GM12875 (cell line): Measurements from ENCODE around the gene BNIP5.

Experiments
- H3K4me3 ChIP-seq: one replicate; pipeline ENCODE4 v1.5.1; 2011; ENCODE audit warnings: low read depth, low read length, control low read depth
- CTCF ChIP-seq: IDR thresholded peaks from 2 replicates; pipeline ENCODE4 v1.5.1; 2011; ENCODE audit warnings: low read depth, mild to moderate bottlenecking, control low read depth, inconsistent platforms, low read length, moderate library complexity, borderline replicate concordance; ENCODE audit not compliant: insufficient read depth

The BNIP5 gene

GRCh38 chr6:36273802-36274514 is 62.7 kb downstream of the BNIP5 start:
- no peak for TF ChIP-seq CTCF
- H3K4me3 ChIP-seq, result no peak overlapping the region

GRCh38 chr6:36273067-36273466 is 63.6 kb downstream of the BNIP5 start:
- TF ChIP-seq CTCF, result no peak
- no peak overlapping the region for H3K4me3 ChIP-seq

- H3K4me3 ChIP-seq, result no peak overlapping the region
- no peak for TF ChIP-seq CTCF
These were observed 64.5 kb downstream of the BNIP5 start for GRCh38 chr6:36272234-36272633.

- TF ChIP-seq CTCF, result no peak
- H3K4me3 ChIP-seq, result no peak within 1 kb of the TSS
These were observed 66.6 kb downstream of the BNIP5 start, which contains the start of gene PNPLA1 for GRCh38 chr6:36269834-36270705. Gene PNPLA1 (plus strand): TSS chr6:36270060. CDS start chr6:36270460, 400 bp downstream.

GRCh38 chr6:36268478-36269275 is 68.0 kb downstream of the BNIP5 start:
- H3K4me3 ChIP-seq, result no peak overlapping the region
- no peak for TF ChIP-seq CTCF

GRCh38 chr6:36267731-36268477 is 68.8 kb downstream of the BNIP5 start:
- TF ChIP-seq CTCF, result no peak
- H3K4me3 ChIP-seq, result no peak overlapping the region
